Activated B cell treated with CpG ODN at 0.5 μM for 24 hours (primary cell): ENCODE results near the gene PDGFB. TPM values are rescaled to one million over a fixed set of nuclear protein-coding genes. Genes with fewer than 3 reads are reported as not detected.

Source experiments
- ATAC-seq: fragments of 200-7000 bp; cut with Tn5 transposase; one replicate; pipeline ENCODE4 v1.10.0; 2021; ENCODE audit warnings: low read depth, mild to moderate bottlenecking, moderate library complexity
- CTCF ChIA-PET: fragments of 350-600 bp; sonication (Branson Sonifier 250); formaldehyde crosslinking; loops from one replicate; lab custom pipeline; 2021; ENCODE audit warnings: antibody characterized with exemption; lab: Charles Lee
- POLR2A ChIA-PET: fragments of 350-600 bp; sonication (Branson Sonifier 250); formaldehyde crosslinking; loops from one replicate; lab custom pipeline; 2021; ENCODE audit warnings: antibody characterized with exemption; lab: Charles Lee
- DNase-seq: peaks from one replicate; pipeline ENCODE4 v3.0.0; 2022
- H3K27ac Mint-ChIP-seq: one replicate; pipeline ENCODE4 v1.8.0; 2020; ENCODE audit warnings: mixed read lengths
- H3K27me3 Mint-ChIP-seq: one replicate; pipeline ENCODE4 v1.8.0; 2021; ENCODE audit warnings: mixed read lengths
- H3K36me3 Mint-ChIP-seq: one replicate; pipeline ENCODE4 v1.8.0; 2021; ENCODE audit warnings: low read depth, mixed read lengths
- H3K4me1 Mint-ChIP-seq: one replicate; pipeline ENCODE4 v1.8.0; 2021; ENCODE audit warnings: mixed read lengths
- H3K4me3 Mint-ChIP-seq: one replicate; pipeline ENCODE4 v1.8.0; 2020; ENCODE audit warnings: mild to moderate bottlenecking, mixed read lengths
- H3K9me3 Mint-ChIP-seq: one replicate; pipeline ENCODE4 v1.8.0; 2020; ENCODE audit warnings: mixed read lengths
- CTCF ChIP-seq: fragments of 200-600 bp; IDR thresholded peaks from one replicate; pipeline ENCODE4 v1.8.0; 2022; ENCODE audit warnings: antibody characterized with exemption, mild to moderate bottlenecking
- intact Hi-C: fragments of 100-400 bp; cut with micrococcal nuclease; formaldehyde crosslinking; loops from one replicate; pipeline ENCODE4 v1.15.1; 2024
- total RNA-seq: library from RNA; stranded (reverse); gene quantifications from 2 replicates; pipeline ENCODE4 v1.2.3, GENCODE V29; 2022

The PDGFB gene
- total RNA-seq, 1 donor from 2014 or later: not detected

GRCh38 chr22:39247361-39247760, 2.6 kb upstream of the PDGFB start:
- ChIA-PET CTCF (no interaction called here), POLR2A (no interaction called here)
- Mint-ChIP-seq H3K9me3 (no peaks in the 10 kb centered on the region), H3K4me3 (no peak overlapping the region), H3K27ac (no peak overlapping the region), H3K4me1 (peaks cover 20% of the 10 kb centered on the region), H3K36me3 (no peaks in the 10 kb centered on the region), H3K27me3 (peaks cover 66% of the 10 kb centered on the region)
- ATAC-seq: no peak
- no peak for TF ChIP-seq CTCF
- intact Hi-C loops: no loop called here
- no peak for DNase-seq

GRCh38 chr22:39246690-39247332, 2.0 kb upstream of the PDGFB start:
- intact Hi-C loops: no loop called here
- Mint-ChIP-seq H3K36me3 (no peaks in the 10 kb centered on the region), H3K27ac (no peak overlapping the region), H3K9me3 (no peaks in the 10 kb centered on the region), H3K27me3 (peaks cover 61% of the 10 kb centered on the region), H3K4me3 (no peak overlapping the region), H3K4me1 (peaks cover 21% of the 10 kb centered on the region)
- ATAC-seq: no peak
- no peak for TF ChIP-seq CTCF
- no peak for DNase-seq
- CTCF ChIA-PET: no interaction called here
- POLR2A ChIA-PET: no interaction called here

- TF ChIP-seq CTCF: no peak
- ChIA-PET CTCF (no interaction called here), POLR2A (interaction anchor here (0.6 kb wide), 1 partner anchor 66 kb away, joined by 3 read pairs; no protein-coding TSS in a partner anchor)
- Mint-ChIP-seq H3K36me3 (no peaks in the 10 kb centered on the region), H3K27me3 (peaks cover 61% of the 10 kb centered on the region), H3K27ac (no peak overlapping the region), H3K4me1 (peaks cover 27% of the 10 kb centered on the region), H3K4me3 (no peak overlapping the region), H3K9me3 (no peaks in the 10 kb centered on the region)
- DNase-seq (no peak), ATAC-seq (no peak)
- intact Hi-C loops: no loop called here
Observed at GRCh38 chr22:39246217-39246616, 1.4 kb upstream of the PDGFB start.

GRCh38 chr22:39245130-39246039, 603 bp upstream of the PDGFB start:
- Mint-ChIP-seq H3K4me1 (peaks cover 27% of the 10 kb centered on the region), H3K9me3 (no peaks in the 10 kb centered on the region), H3K27ac (no peak overlapping the region), H3K4me3 (no peak overlapping the region), H3K27me3 (peaks cover 63% of the 10 kb centered on the region), H3K36me3 (no peaks in the 10 kb centered on the region)
- ChIA-PET POLR2A (interaction anchor here (0.6 kb wide), 1 partner anchor 67 kb away, joined by 3 read pairs; no protein-coding TSS in a partner anchor), CTCF (no interaction called here)
- TF ChIP-seq CTCF: no peak
- no peak for ATAC-seq
- no peak for DNase-seq
- intact Hi-C loops: no loop called here

GRCh38 chr22:39244136-39244495, 666 bp downstream of the PDGFB start:
- POLR2A ChIA-PET: interaction anchor here (0.6 kb wide), 1 partner anchor 108 kb away, joined by 5 read pairs; no protein-coding TSS in a partner anchor
- H3K27me3 Mint-ChIP-seq: peaks cover 56% of the 10 kb centered on the region
- no peak for TF ChIP-seq CTCF

More at GRCh38 chr22:39244136-39244495, 666 bp downstream of the PDGFB start:
- Mint-ChIP-seq H3K4me3 (no peak overlapping the region), H3K9me3 (no peaks in the 10 kb centered on the region), H3K36me3 (no peaks in the 10 kb centered on the region), H3K4me1 (peaks cover 27% of the 10 kb centered on the region), H3K27ac (no peak overlapping the region)
- DNase-seq: no peak
- intact Hi-C loops: no loop called here
- CTCF ChIA-PET: no interaction called here
- no peak for ATAC-seq
